ENCODE measurements around the gene GRIA4.
A peak's percentile ranks its signal among the peaks of the same experiment; 100 is the strongest.

DNA sequence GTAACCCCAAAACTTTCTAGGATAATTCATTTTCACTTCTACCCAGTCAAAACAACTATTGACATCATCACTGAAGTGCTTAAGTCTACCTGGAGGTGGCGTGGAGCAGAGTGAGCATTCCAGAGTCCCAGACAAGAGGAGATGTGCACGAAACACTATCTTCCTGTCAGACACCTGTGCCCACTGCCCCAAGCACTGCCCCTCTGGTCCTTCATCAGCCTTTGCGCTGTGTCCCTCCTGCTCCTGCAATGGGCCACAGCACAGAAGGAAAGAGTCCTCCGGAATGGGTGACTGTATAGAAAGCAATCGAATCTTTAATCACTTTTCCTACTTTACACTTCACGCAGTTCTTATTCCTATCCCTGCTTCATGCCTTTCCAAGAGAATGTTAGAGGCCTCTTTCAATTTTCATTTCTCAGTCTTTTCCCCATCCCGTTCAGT lies 512 bp upstream of the GRIA4 start:
- TF ChIP-seq, protein P1, sequence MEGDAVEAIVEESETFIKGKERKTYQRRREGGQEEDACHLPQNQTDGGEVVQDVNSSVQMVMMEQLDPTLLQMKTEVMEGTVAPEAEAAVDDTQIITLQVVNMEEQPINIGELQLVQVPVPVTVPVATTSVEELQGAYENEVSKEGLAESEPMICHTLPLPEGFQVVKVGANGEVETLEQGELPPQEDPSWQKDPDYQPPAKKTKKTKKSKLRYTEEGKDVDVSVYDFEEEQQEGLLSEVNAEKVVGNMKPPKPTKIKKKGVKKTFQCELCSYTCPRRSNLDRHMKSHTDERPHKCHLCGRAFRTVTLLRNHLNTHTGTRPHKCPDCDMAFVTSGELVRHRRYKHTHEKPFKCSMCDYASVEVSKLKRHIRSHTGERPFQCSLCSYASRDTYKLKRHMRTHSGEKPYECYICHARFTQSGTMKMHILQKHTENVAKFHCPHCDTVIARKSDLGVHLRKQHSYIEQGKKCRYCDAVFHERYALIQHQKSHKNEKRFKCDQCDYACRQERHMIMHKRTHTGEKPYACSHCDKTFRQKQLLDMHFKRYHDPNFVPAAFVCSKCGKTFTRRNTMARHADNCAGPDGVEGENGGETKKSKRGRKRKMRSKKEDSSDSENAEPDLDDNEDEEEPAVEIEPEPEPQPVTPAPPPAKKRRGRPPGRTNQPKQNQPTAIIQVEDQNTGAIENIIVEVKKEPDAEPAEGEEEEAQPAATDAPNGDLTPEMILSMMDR (conservative IDR thresholded peaks at IDR 0.05; ENCODE audit: low read depth, low read length) = peak; percentile 54; the same call in 1 of the 2 replicates
- no peak for TF ChIP-seq EZH2 (IDR thresholded peaks at IDR 0.05; ENCODE audit: borderline replicate concordance, low read depth, low read length, poor library complexity, severe bottlenecking)

All from A673 (cell line).